ENCODE measurements around the gene MAT1A. TPM values are rescaled to one million over a fixed set of nuclear protein-coding genes. Genes with fewer than 3 reads are reported as not detected.
A peak's percentile ranks its signal among the peaks of the same experiment; 100 is the strongest.

The MAT1A gene
- total and polyA plus RNA-seq, 2 experiments from 2014 or later = not detected

GRCh38 chr10:80275135-80275498 is 14.3 kb downstream of the MAT1A start:
- no peak overlapping the region for H2AFZ ChIP-seq
- no peaks in the 10 kb centered on the region for H3K4me1 ChIP-seq (ENCODE audit: insufficient read depth)
- no peak overlapping the region for H3K4me3 ChIP-seq
- H3K27ac ChIP-seq = no peak overlapping the region
- TF ChIP-seq EZH2phosphoT487 (IDR thresholded peaks at IDR 0.05; ENCODE audit: insufficient read depth, low read depth) = no peak
- TF ChIP-seq EZH2 (IDR thresholded peaks at IDR 0.05; ENCODE audit: insufficient read depth, poor library complexity, severe bottlenecking) = no peak
- no peaks in the 10 kb centered on the region for H3K9me3 ChIP-seq (ENCODE audit: low read depth)
- H3K9me2 ChIP-seq (ENCODE audit: insufficient read depth) = no peaks in the 10 kb centered on the region
- WGBS, 2 experiments (ENCODE audit: low coverage in 1 of 2, low lambda C conversion rate in 2 of 2, missing lambda C conversion rate in 2 of 2) = 70 to 76% methylated on average over 3 of the region's 3 CpGs
- H3K9ac ChIP-seq = no peak overlapping the region
- no peak for DNase-seq
- H3K36me3 ChIP-seq (ENCODE audit: low read depth) = no peaks in the 10 kb centered on the region
- in situ Hi-C loops (cut with MboI) = no loop called here
- H3K27me3 ChIP-seq (replicated peaks; ENCODE audit: insufficient read depth) = peaks cover 9% of the 10 kb centered on the region; the same call in 1 of the 2 replicates
- no peaks in the 10 kb centered on the region for H3F3A ChIP-seq (ENCODE audit: insufficient read depth)
- H3K79me2 ChIP-seq (ENCODE audit: insufficient read depth) = no peaks in the 10 kb centered on the region
- no peaks in the 10 kb centered on the region for H4K20me1 ChIP-seq (ENCODE audit: insufficient read depth)
- H3K4me2 ChIP-seq (ENCODE audit: unreplicated experiment) = no peak overlapping the region

- DNase-seq = no peak
- Histone ChIP-seq H3K27me3 (replicated peaks; ENCODE audit: insufficient read depth) (peaks cover 9% of the 10 kb centered on the region; the same call in 1 of the 2 replicates), H4K20me1 (ENCODE audit: insufficient read depth) (no peaks in the 10 kb centered on the region), H3K36me3 (ENCODE audit: low read depth) (no peaks in the 10 kb centered on the region), H3K9me2 (ENCODE audit: insufficient read depth) (no peaks in the 10 kb centered on the region), H3K4me3 (no peak overlapping the region), H3K27ac (no peak overlapping the region), H3F3A (ENCODE audit: insufficient read depth) (no peaks in the 10 kb centered on the region), H3K79me2 (ENCODE audit: insufficient read depth) (no peaks in the 10 kb centered on the region), H3K4me2 (ENCODE audit: unreplicated experiment) (no peak overlapping the region), H3K9ac (no peak overlapping the region), H2AFZ (no peak overlapping the region), H3K4me1 (ENCODE audit: insufficient read depth) (no peaks in the 10 kb centered on the region), H3K9me3 (ENCODE audit: low read depth) (no peaks in the 10 kb centered on the region)
- 70 to 77% methylated on average over 18 of the region's 18 CpGs for WGBS, 2 experiments (ENCODE audit: low coverage in 1 of 2, low lambda C conversion rate in 2 of 2, missing lambda C conversion rate in 2 of 2)
- TF ChIP-seq EZH2 (IDR thresholded peaks at IDR 0.05; ENCODE audit: insufficient read depth, poor library complexity, severe bottlenecking) = no peak
- in situ Hi-C loops (cut with MboI) = loop anchor here (25.0 kb wide), 1 partner anchor 712 kb away; the partner anchor contains the start of gene SFTPA2
Measured at GRCh38 chr10:80274396-80275134, 14.9 kb downstream of the MAT1A start.

- no peak for TF ChIP-seq EZH2phosphoT487 (IDR thresholded peaks at IDR 0.05; ENCODE audit: insufficient read depth, low read depth)
- TF ChIP-seq EZH2 (IDR thresholded peaks at IDR 0.05; ENCODE audit: insufficient read depth, poor library complexity, severe bottlenecking) = no peak
- no peak for DNase-seq
- Histone ChIP-seq H3K36me3 (ENCODE audit: low read depth) (no peaks in the 10 kb centered on the region), H3K4me3 (no peak overlapping the region), H3K9ac (no peak overlapping the region), H3K9me3 (ENCODE audit: low read depth) (no peaks in the 10 kb centered on the region), H3K9me2 (ENCODE audit: insufficient read depth) (no peaks in the 10 kb centered on the region), H3K79me2 (ENCODE audit: insufficient read depth) (no peaks in the 10 kb centered on the region), H2AFZ (no peak overlapping the region), H3F3A (ENCODE audit: insufficient read depth) (no peaks in the 10 kb centered on the region), H3K4me1 (ENCODE audit: insufficient read depth) (no peaks in the 10 kb centered on the region), H3K27me3 (replicated peaks; ENCODE audit: insufficient read depth) (peaks cover 9% of the 10 kb centered on the region; the same call in 1 of the 2 replicates), H3K27ac (no peak overlapping the region), H4K20me1 (ENCODE audit: insufficient read depth) (no peaks in the 10 kb centered on the region), H3K4me2 (ENCODE audit: unreplicated experiment) (no peak overlapping the region)
- 72 to 75% methylated on average over 14 of the region's 14 CpGs for WGBS, 2 experiments (ENCODE audit: low coverage in 1 of 2, low lambda C conversion rate in 2 of 2, missing lambda C conversion rate in 2 of 2)
- in situ Hi-C loops (cut with MboI) = loop anchor here (25.0 kb wide), 1 partner anchor 711 kb away; the partner anchor contains the start of gene SFTPA2
Measured at GRCh38 chr10:80273523-80274170, 15.8 kb downstream of the MAT1A start.

GRCh38 chr10:80272793-80273522 is 16.5 kb downstream of the MAT1A start:
- H3K36me3 ChIP-seq (ENCODE audit: low read depth) = no peaks in the 10 kb centered on the region
- no peaks in the 10 kb centered on the region for H3F3A ChIP-seq (ENCODE audit: insufficient read depth)
- H3K4me1 ChIP-seq (ENCODE audit: insufficient read depth) = no peaks in the 10 kb centered on the region
- H3K27ac ChIP-seq = no peak overlapping the region
- no peaks in the 10 kb centered on the region for H4K20me1 ChIP-seq (ENCODE audit: insufficient read depth)
- H3K4me2 ChIP-seq (ENCODE audit: unreplicated experiment) = no peak overlapping the region
- WGBS, 2 experiments (ENCODE audit: low coverage in 1 of 2, low lambda C conversion rate in 2 of 2, missing lambda C conversion rate in 2 of 2) = 46 to 51% methylated on average over 6 to 7 of the region's 7 CpGs
- no peaks in the 10 kb centered on the region for H3K9me2 ChIP-seq (ENCODE audit: insufficient read depth)
- H3K9me3 ChIP-seq (ENCODE audit: low read depth) = no peaks in the 10 kb centered on the region
- H2AFZ ChIP-seq = no peak overlapping the region
- H3K9ac ChIP-seq = no peak overlapping the region
- peak; percentile 28 for DNase-seq
- no peaks in the 10 kb centered on the region for H3K79me2 ChIP-seq (ENCODE audit: insufficient read depth)
- peaks cover 7% of the 10 kb centered on the region for H3K27me3 ChIP-seq (replicated peaks; ENCODE audit: insufficient read depth)
- in situ Hi-C loops (cut with MboI) = loop anchor here (25.0 kb wide), 1 partner anchor 711 kb away; the partner anchor contains the start of gene SFTPA2
- no peak for TF ChIP-seq EZH2phosphoT487 (IDR thresholded peaks at IDR 0.05; ENCODE audit: insufficient read depth, low read depth)
- no peak for TF ChIP-seq EZH2 (IDR thresholded peaks at IDR 0.05; ENCODE audit: insufficient read depth, poor library complexity, severe bottlenecking)
- H3K4me3 ChIP-seq = no peak overlapping the region
